GM10266 (cell line): Measurements from ENCODE around the gene COL25A1.
"Not testable (repeated sequence)": the region's sequence is repeated elsewhere in the genome, so short reads cannot be mapped to it uniquely, and the experiment has no call there.

ENCODE experiments used
- DNase-seq: peaks from one replicate; pipeline ENCODE4 v3.0.0; 2012; ENCODE audit errors: extremely low spot score
- CTCF ChIP-seq: IDR thresholded peaks from 2 replicates; pipeline ENCODE4 v1.5.1; 2012; ENCODE audit warnings: mild to moderate bottlenecking, low read depth; ENCODE audit not compliant: control insufficient read depth, insufficient read depth; ENCODE audit errors: missing control alignments

The COL25A1 gene

GRCh38 chr4:108881190-108881589, 421.3 kb downstream of the COL25A1 start:
- no peak for TF ChIP-seq CTCF
- DNase-seq = no peak

DNA sequence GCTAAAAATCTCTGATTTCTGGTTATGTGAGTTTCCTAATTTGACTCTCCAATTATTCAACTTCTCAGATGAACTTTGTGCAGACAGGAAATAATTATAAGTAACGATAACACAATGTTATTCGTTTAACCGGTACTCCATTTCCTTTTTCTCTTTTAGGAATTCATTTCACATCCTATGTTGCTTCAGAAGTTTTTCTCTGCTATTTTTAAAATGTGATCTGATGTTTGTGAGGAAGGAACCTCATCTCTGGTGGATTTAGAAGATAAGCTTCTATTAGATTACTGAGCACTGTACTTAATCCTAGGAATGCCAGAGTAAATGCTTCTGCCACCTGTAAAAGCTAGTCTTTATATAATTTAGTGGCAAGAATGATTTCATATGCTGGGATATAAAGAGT, 423.7 kb downstream of the COL25A1 start:
- no peak for DNase-seq

GRCh38 chr4:108877821-108878220, 424.6 kb downstream of the COL25A1 start:
- DNase-seq = no peak
- no peak for TF ChIP-seq CTCF

More for the DNA sequence above, 423.7 kb downstream of the COL25A1 start:
- no peak for TF ChIP-seq CTCF

- DNase-seq = no peak
- no peak for TF ChIP-seq CTCF
Observed at GRCh38 chr4:108874806-108875205, 427.7 kb downstream of the COL25A1 start.

DNA sequence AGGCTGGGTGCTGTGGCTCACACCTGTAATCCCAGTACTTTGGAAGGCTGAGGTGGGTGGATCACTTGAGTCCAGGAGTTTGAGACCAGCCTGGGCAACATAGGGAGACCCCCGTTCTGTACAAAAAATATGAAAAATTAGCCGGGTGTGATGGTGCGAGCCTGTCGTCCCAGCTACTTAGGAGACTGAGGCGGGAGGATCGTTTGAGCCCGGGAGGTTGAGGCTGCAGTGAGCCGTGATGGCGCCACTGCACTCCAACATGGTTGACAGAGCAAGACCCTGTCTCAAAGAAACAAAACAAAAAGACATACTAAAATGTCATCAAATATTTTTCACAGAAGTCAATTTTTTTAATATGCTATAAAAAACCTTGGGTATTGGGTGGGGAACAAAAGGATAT, 432.5 kb downstream of the COL25A1 start:
- not testable (repeated sequence) for DNase-seq

DNA sequence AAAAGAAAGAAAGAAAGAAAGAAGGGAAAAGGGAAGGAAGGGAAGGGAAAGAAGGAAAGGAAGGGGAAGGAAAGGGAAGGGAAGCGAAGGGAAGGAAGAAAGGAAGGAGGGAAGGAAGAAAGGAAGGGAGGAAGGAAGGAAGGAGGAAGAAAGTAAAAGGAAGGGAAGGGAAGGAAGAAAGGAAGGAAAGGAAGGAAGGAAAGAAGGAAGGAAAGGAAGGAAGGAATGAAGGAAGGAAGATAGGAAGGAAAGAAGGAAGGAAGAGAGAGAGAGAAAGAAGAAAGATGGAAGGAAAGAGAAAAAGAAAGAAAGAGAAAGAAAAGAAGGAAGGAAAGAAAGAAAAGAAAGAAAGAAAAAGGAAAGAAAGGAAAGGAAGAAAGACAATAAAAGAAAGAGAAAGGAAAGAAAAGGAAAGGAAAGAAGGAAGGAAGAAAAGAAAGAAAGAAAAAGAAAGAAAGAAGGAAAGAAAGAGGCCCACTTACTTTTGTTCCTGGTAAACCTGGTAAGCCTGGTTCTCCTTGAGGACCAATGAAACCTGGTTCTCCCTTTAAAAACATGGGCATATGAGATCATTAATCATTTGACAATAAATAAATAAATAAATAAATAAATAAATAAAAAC, 433.7 kb downstream of the COL25A1 start:
- TF ChIP-seq CTCF = no peak
- no peak for DNase-seq

DNA sequence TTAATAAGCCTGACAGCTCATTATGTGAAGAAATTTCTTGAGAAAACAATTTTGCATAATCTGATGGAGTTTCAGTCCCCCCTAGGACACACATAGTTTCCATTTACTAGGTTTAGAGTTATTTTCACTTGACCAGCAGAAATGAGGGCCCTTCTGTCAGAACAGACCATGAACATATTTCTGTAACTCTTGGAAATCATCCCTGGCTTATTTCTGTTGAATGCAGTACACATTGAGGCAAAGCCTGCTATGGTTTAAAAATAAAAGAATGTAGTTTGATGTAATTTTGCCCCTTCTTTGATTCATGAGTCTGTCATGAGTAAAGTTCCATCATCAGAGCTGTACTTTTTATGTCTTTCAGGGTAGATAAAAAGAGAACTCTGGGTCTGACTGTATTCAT, 435.0 kb downstream of the COL25A1 start:
- DNase-seq = no peak
- no peak for TF ChIP-seq CTCF

- TF ChIP-seq CTCF = no peak
- DNase-seq = no peak
Observed at GRCh38 chr4:108861334-108861733, 441.1 kb downstream of the COL25A1 start.
